Glutamatergic neuron (in vitro differentiated cells): ENCODE measurements around the gene COG8. TPM values are rescaled to one million over a fixed set of nuclear protein-coding genes. Genes with fewer than 3 reads are reported as not detected.
A peak's percentile ranks its signal among the peaks of the same experiment; 100 is the strongest.

Source experiments
- DNase-seq: peaks from one replicate; pipeline ENCODE4 v3.0.0; 2022
- H3K27ac Mint-ChIP-seq: one replicate; pipeline ENCODE4 v1.8.0; 2020; ENCODE audit warnings: mild to moderate bottlenecking, mixed read lengths, inconsistent platforms; ENCODE audit not compliant: unreplicated experiment
- H3K27me3 Mint-ChIP-seq: one replicate; pipeline ENCODE4 v1.8.0; 2020; ENCODE audit warnings: mild to moderate bottlenecking, moderate library complexity, mixed read lengths, inconsistent platforms; ENCODE audit not compliant: unreplicated experiment
- H3K36me3 Mint-ChIP-seq: one replicate; pipeline ENCODE4 v1.8.0; 2020; ENCODE audit warnings: mild to moderate bottlenecking, mixed read lengths, inconsistent platforms; ENCODE audit not compliant: unreplicated experiment
- H3K4me1 Mint-ChIP-seq: one replicate; pipeline ENCODE4 v1.8.0; 2020; ENCODE audit warnings: mild to moderate bottlenecking, low read depth, mixed read lengths, inconsistent platforms; ENCODE audit not compliant: unreplicated experiment
- H3K4me3 Mint-ChIP-seq: one replicate; pipeline ENCODE4 v1.8.0; 2020; ENCODE audit warnings: mild to moderate bottlenecking, mixed read lengths, inconsistent platforms; ENCODE audit not compliant: unreplicated experiment
- H3K9me3 Mint-ChIP-seq: one replicate; pipeline ENCODE4 v1.8.0; 2020; ENCODE audit warnings: mild to moderate bottlenecking, moderate library complexity, mixed read lengths, inconsistent platforms; ENCODE audit not compliant: unreplicated experiment
- CTCF ChIP-seq: fragments of 200-600 bp; sonication (generic); IDR thresholded peaks from one replicate; pipeline ENCODE4 v1.5.0; 2021; ENCODE audit not compliant: partially characterized antibody, unreplicated experiment
- total RNA-seq: library from RNA; stranded (reverse); fragmentation: NEBNext Ultra II Directional; extraction: Animal tissue kit (Norgen Biotek cat#: 25700); gene quantifications from one replicate; pipeline ENCODE4 v1.2.1, GENCODE V29; 2021; ENCODE audit not compliant: unreplicated experiment

Gene COG8
- total RNA-seq, 1 donor from 2014 or later: 51.2 TPM

- DNase-seq: no peak
- Mint-ChIP-seq H3K27me3 (peaks cover 1% of the 10 kb centered on the region), H3K4me3 (no peak overlapping the region), H3K4me1 (peaks cover 2% of the 10 kb centered on the region), H3K9me3 (no peaks in the 10 kb centered on the region), H3K36me3 (no peaks in the 10 kb centered on the region), H3K27ac (no peak overlapping the region)
- TF ChIP-seq CTCF: no peak
Measured at GRCh38 chr16:69348222-69348621, 8.9 kb upstream of the COG8 start.

- no peak for DNase-seq
- Mint-ChIP-seq H3K4me3 (no peak overlapping the region), H3K27me3 (peaks cover 1% of the 10 kb centered on the region), H3K27ac (no peak overlapping the region), H3K4me1 (peaks cover 2% of the 10 kb centered on the region), H3K36me3 (no peaks in the 10 kb centered on the region), H3K9me3 (no peaks in the 10 kb centered on the region)
- TF ChIP-seq CTCF: no peak
Measured at GRCh38 chr16:69346683-69347082, 7.3 kb upstream of the COG8 start.

- H3K27me3 Mint-ChIP-seq: peaks cover 1% of the 10 kb centered on the region
- no peak for DNase-seq
- no peaks in the 10 kb centered on the region for H3K9me3 Mint-ChIP-seq
- no peak for TF ChIP-seq CTCF
- peaks cover 2% of the 10 kb centered on the region for H3K4me1 Mint-ChIP-seq
- H3K27ac Mint-ChIP-seq: no peak overlapping the region
- H3K4me3 Mint-ChIP-seq: no peak overlapping the region
- H3K36me3 Mint-ChIP-seq: no peaks in the 10 kb centered on the region
Measured at GRCh38 chr16:69345923-69346322, 6.6 kb upstream of the COG8 start.

- no peak for TF ChIP-seq CTCF
- no peak for DNase-seq
- Mint-ChIP-seq H3K36me3 (no peaks in the 10 kb centered on the region), H3K4me3 (no peak overlapping the region), H3K4me1 (peaks cover 5% of the 10 kb centered on the region), H3K27me3 (peaks cover 3% of the 10 kb centered on the region), H3K9me3 (peaks cover 4% of the 10 kb centered on the region), H3K27ac (no peak overlapping the region)
Measured at GRCh38 chr16:69344171-69344570, 4.8 kb upstream of the COG8 start.

- H3K4me1 Mint-ChIP-seq: peaks cover 5% of the 10 kb centered on the region
- TF ChIP-seq CTCF: no peak
- H3K36me3 Mint-ChIP-seq: no peaks in the 10 kb centered on the region
- DNase-seq: no peak
- H3K27me3 Mint-ChIP-seq: peaks cover 3% of the 10 kb centered on the region
- H3K9me3 Mint-ChIP-seq: peaks cover 4% of the 10 kb centered on the region
- peak overlapping the region; percentile 100 for H3K4me3 Mint-ChIP-seq
- H3K27ac Mint-ChIP-seq: peak overlapping the region; percentile 95
Measured at GRCh38 chr16:69340095-69340644, 806 bp upstream of the COG8 start.
